H1 (cell line): Measurements from ENCODE around the gene PRSS50. TPM values are rescaled to one million over a fixed set of nuclear protein-coding genes. Genes with fewer than 3 reads are reported as not detected.

Experiments used
- CTCF ChIA-PET: fragments of 300-600 bp; sonication (Branson Sonifier 250); formaldehyde crosslinking; loops from one replicate; lab custom pipeline; 2021; ENCODE audit not compliant: partially characterized antibody; lab: Charles Lee
- POLR2A ChIA-PET: fragments of 300-600 bp; sonication (Branson Sonifier 250); formaldehyde crosslinking; loops from one replicate; lab custom pipeline; 2021; ENCODE audit warnings: inconsistent platforms; ENCODE audit not compliant: partially characterized antibody; lab: Charles Lee
- DNase-seq, 2 experiments: peaks; one replicate each; pipeline versions ENCODE4 v3.0.0 to v3.0.0-alpha.2; 2010 to 2022; ENCODE audit warnings: low spot score in 2 of 2, low read depth in 1 of 2, mixed read lengths in 1 of 2
- FAIRE-seq: peaks from 2 replicates; lab custom pipeline; 2011; peaks lifted over from hg19 to GRCh38; lab: Jason Lieb, UNC
- H2AFZ ChIP-seq: 2 replicates; pipeline ENCODE4 v1.8.1; 2012; ENCODE audit warnings: low read length, inconsistent platforms
- H2AK5ac ChIP-seq: 2 replicates; pipeline ENCODE4 v1.6.1; 2013; ENCODE audit warnings: low read depth, low read length
- H2BK120ac ChIP-seq: replicated peaks from 2 replicates; pipeline ENCODE3; 2013; ENCODE audit warnings: low read depth, low read length, inconsistent platforms
- H2BK12ac ChIP-seq: 2 replicates; pipeline ENCODE4 v1.6.1; 2013; ENCODE audit warnings: low read depth, low read length
- H2BK15ac ChIP-seq: 2 replicates; pipeline ENCODE4 v1.6.1; 2013; ENCODE audit warnings: low read length
- H2BK20ac ChIP-seq: 2 replicates; pipeline ENCODE4 v1.6.1; 2013; ENCODE audit warnings: low read length
- H2BK5ac ChIP-seq: 2 replicates; pipeline ENCODE4 v1.6.1; 2013; ENCODE audit warnings: low read depth, low read length
- H3K14ac ChIP-seq: 2 replicates; pipeline ENCODE4 v1.6.1; 2013; ENCODE audit warnings: inconsistent platforms; ENCODE audit not compliant: insufficient read length
- H3K18ac ChIP-seq: 2 replicates; pipeline ENCODE4 v1.6.1; 2013; ENCODE audit warnings: low read length; ENCODE audit errors: extremely low read depth
- H3K23ac ChIP-seq: 2 replicates; pipeline ENCODE4 v1.6.1; 2013; ENCODE audit warnings: inconsistent platforms; ENCODE audit not compliant: insufficient read length
- H3K23me2 ChIP-seq: 2 replicates; pipeline ENCODE4 v1.6.1; 2013; ENCODE audit warnings: low read depth, low read length
- H3K27ac ChIP-seq: 2 replicates; pipeline ENCODE4 v1.6.1; 2011; ENCODE audit warnings: low read depth, low read length, inconsistent platforms
- H3K27me3 ChIP-seq, 4 experiments: replicated peaks in 1 of 4; 1 replicate in 1 of 4; 2 replicates in 3 of 4; pipeline versions ENCODE4 v1.6.1 to v1.8.1; 2011 to 2013; ENCODE audit warnings: low read length in 3 of 4, mild to moderate bottlenecking in 3 of 4, inconsistent platforms in 2 of 4, mixed read lengths in 2 of 4, moderate library complexity in 1 of 4; ENCODE audit not compliant: control insufficient read depth in 3 of 4, insufficient read depth in 3 of 4; ENCODE audit errors: extremely low read depth in 1 of 4
- H3K36me3 ChIP-seq, 4 experiments: 2 replicates each; pipeline versions ENCODE4 v1.6.1 to v1.8.1; 2011 to 2013; ENCODE audit warnings: mild to moderate bottlenecking in 4 of 4, low read length in 3 of 4, moderate library complexity in 2 of 4, control low read depth in 1 of 4, inconsistent platforms in 1 of 4; ENCODE audit not compliant: insufficient read depth in 4 of 4, control insufficient read depth in 2 of 4
- H3K4ac ChIP-seq: replicated peaks from 2 replicates; pipeline ENCODE3; 2013; ENCODE audit warnings: low read length, low read depth, mixed read lengths, inconsistent platforms; ENCODE audit not compliant: insufficient read length
- H3K4me1 ChIP-seq, 4 experiments: replicated peaks in 1 of 4; 1 replicate in 1 of 4; 2 replicates in 3 of 4; pipeline versions ENCODE4 v1.6.1 to v1.8.1; 2011 to 2013; ENCODE audit warnings: low read length in 3 of 4, inconsistent platforms in 2 of 4, mixed read lengths in 1 of 4; ENCODE audit not compliant: insufficient read depth in 4 of 4, control insufficient read depth in 3 of 4
- H3K4me2 ChIP-seq, 2 experiments: 2 replicates each; pipeline versions ENCODE4 v1.6.1 to v1.8.1; 2011 to 2013; ENCODE audit warnings: low read depth in 2 of 2, low read length in 2 of 2, control low read depth in 1 of 2, inconsistent platforms in 1 of 2, mild to moderate bottlenecking in 1 of 2; ENCODE audit not compliant: insufficient read depth in 1 of 2
- H3K4me3 ChIP-seq, 4 experiments: fragments of 200-600, 300-600 bp in 1 of 4; sonication (generic), shearing (Covaris generic), sonication (Bioruptor Twin) in 1 of 4; 2 replicates each; pipeline versions ENCODE4 v1.5.1 to v1.8.1; 2011 to 2016; ENCODE audit warnings: low read length in 4 of 4, low read depth in 3 of 4, control low read depth in 2 of 4, inconsistent platforms in 2 of 4, mild to moderate bottlenecking in 2 of 4, mixed read lengths in 1 of 4, moderate library complexity in 1 of 4; ENCODE audit not compliant: insufficient read depth in 2 of 4; ENCODE audit errors: extremely low read depth in 1 of 4
- H3K56ac ChIP-seq: replicated peaks from 2 replicates; pipeline ENCODE3; 2013; ENCODE audit warnings: low read depth, mild to moderate bottlenecking, mixed read lengths, low read length, inconsistent platforms; ENCODE audit not compliant: insufficient read length
- H3K79me1 ChIP-seq: 2 replicates; pipeline ENCODE4 v1.6.1; 2013; ENCODE audit warnings: low read depth, low read length, control low read depth
- H3K79me2 ChIP-seq, 2 experiments: 2 replicates each; pipeline versions ENCODE4 v1.6.1 to v1.8.1; 2012 to 2013; ENCODE audit warnings: low read length in 2 of 2, mild to moderate bottlenecking in 2 of 2, inconsistent platforms in 1 of 2; ENCODE audit not compliant: insufficient read depth in 2 of 2, control insufficient read depth in 1 of 2
- H3K9ac ChIP-seq, 4 experiments: replicated peaks in 1 of 4; 1 replicate in 1 of 4; 2 replicates in 3 of 4; pipeline versions ENCODE4 v1.6.1 to v1.8.1; 2011 to 2013; ENCODE audit warnings: low read depth in 3 of 4, low read length in 3 of 4, control low read depth in 2 of 4, mild to moderate bottlenecking in 2 of 4, moderate library complexity in 2 of 4, inconsistent platforms in 1 of 4; ENCODE audit errors: extremely low read depth in 1 of 4
- H3K9me3 ChIP-seq, 2 experiments: 2 replicates each; pipeline versions ENCODE4 v1.6.1 to v1.8.1; 2012 to 2013; ENCODE audit warnings: mild to moderate bottlenecking in 2 of 2, moderate library complexity in 2 of 2, control low read depth in 1 of 2, inconsistent platforms in 1 of 2, low read depth in 1 of 2, low read length in 1 of 2, mixed read lengths in 1 of 2; ENCODE audit not compliant: insufficient read depth in 2 of 2
- H4K20me1 ChIP-seq, 2 experiments: replicated peaks in 1 of 2; 2 replicates each; pipeline versions ENCODE3 to v1.8.1; 2011 to 2013; ENCODE audit warnings: inconsistent platforms in 2 of 2, low read length in 2 of 2, mild to moderate bottlenecking in 1 of 2; ENCODE audit not compliant: insufficient read depth in 2 of 2, control insufficient read depth in 1 of 2
- H4K5ac ChIP-seq: 2 replicates; pipeline ENCODE4 v1.6.1; 2013; ENCODE audit warnings: low read length, low read depth, mixed read lengths, inconsistent platforms; ENCODE audit not compliant: insufficient read length
- H4K8ac ChIP-seq: 2 replicates; pipeline ENCODE4 v1.8.0; 2013; ENCODE audit warnings: mild to moderate bottlenecking, moderate library complexity, low read length, inconsistent platforms; ENCODE audit not compliant: insufficient read depth; ENCODE audit errors: extremely low read depth
- H4K91ac ChIP-seq: replicated peaks from 2 replicates; pipeline ENCODE3; 2013; ENCODE audit warnings: low read length, mixed read lengths, inconsistent platforms; ENCODE audit not compliant: insufficient read length
- BRCA1 ChIP-seq: IDR thresholded peaks from 2 replicates; pipeline ENCODE4 v1.6.1; 2012; ENCODE audit warnings: low read depth, low read length, improper control_type of control experiment
- HDAC2 ChIP-seq, 2 experiments: fragments of 300-600 bp in 1 of 2; sonication (generic) in 1 of 2; IDR thresholded peaks; 2 replicates each; pipeline ENCODE4 v1.6.1; 2011 to 2012; ENCODE audit warnings: low read depth in 2 of 2, low read length in 2 of 2, mild to moderate bottlenecking in 2 of 2, moderate library complexity in 2 of 2, borderline replicate concordance in 1 of 2, inconsistent platforms in 1 of 2
- KDM1A ChIP-seq: fragments of 200-600, 300-600 bp; sonication (generic); IDR thresholded peaks from 2 replicates; pipeline ENCODE4 v1.7.1; 2016; ENCODE audit warnings: mild to moderate bottlenecking, low read length, borderline replicate concordance
- NANOG ChIP-seq: IDR thresholded peaks from 2 replicates; pipeline ENCODE4 v1.6.1; 2011; ENCODE audit warnings: low read length, low read depth, mild to moderate bottlenecking, inconsistent platforms; ENCODE audit not compliant: insufficient read depth, poor library complexity, severe bottlenecking
- RBBP5 ChIP-seq: IDR thresholded peaks from 2 replicates; pipeline ENCODE4 v1.7.1; 2012; ENCODE audit warnings: low read depth, mild to moderate bottlenecking, inconsistent platforms, low read length, moderate library complexity, borderline replicate concordance
- SUZ12 ChIP-seq: fragments of 200-600 bp; sonication (generic); IDR thresholded peaks from 2 replicates; pipeline ENCODE4 v1.6.1; 2012; ENCODE audit warnings: mild to moderate bottlenecking, inconsistent platforms, low read length, moderate library complexity, mixed read lengths
- TCF12 ChIP-seq: IDR thresholded peaks from 2 replicates; pipeline ENCODE4 v1.6.1; 2011; ENCODE audit warnings: low read depth, mild to moderate bottlenecking, low read length
- TEAD4 ChIP-seq: IDR thresholded peaks from 2 replicates; pipeline ENCODE4 v1.6.1; 2012; ENCODE audit warnings: low read depth, low read length, inconsistent platforms, mixed read lengths
- WGBS, 2 experiments: shearing (Covaris generic) in 1 of 2; methylation state at CpG; one replicate each; pipeline versions ENCODE4 v1.1.6 to v1.1.7; 2013 to 2015; ENCODE audit warnings: low lambda C conversion rate in 2 of 2, mixed read lengths in 2 of 2, inconsistent platforms in 1 of 2, low coverage in 1 of 2, missing lambda C conversion rate in 1 of 2; ENCODE audit not compliant: insufficient replicate concordance in 2 of 2, insufficient coverage in 1 of 2, insufficient read length in 1 of 2; ENCODE audit errors: extremely low coverage in 1 of 2, missing lambda C conversion rate in 1 of 2; 5-methylcytosine and 5-hydroxymethylcytosine counted together
- polyA plus RNA-seq, 7 experiments: library from polyadenylated mRNA; depleted of rRNA in 3 of 7; stranded (reverse) in 5 of 7; unstranded in 2 of 7; fragments of >200 nt in 5 of 7; fragments of 200-250 nt in 2 of 7; gene quantifications; 1 replicate in 5 of 7; 2 replicates in 1 of 7; 4 replicates in 1 of 7; pipeline versions ENCODE4 v1.2.1 to v1.2.3, GENCODE V29; 2011 to 2013; ENCODE audit warnings: missing spikeins in 2 of 7, mixed read lengths in 2 of 7
- total RNA-seq: library from RNA; stranded (reverse); fragmentation: NEBNext Ultra II Directional; extraction: Animal tissue kit (Norgen Biotek cat#: 25700); gene quantifications from 2 replicates; pipeline ENCODE4 v1.2.1, GENCODE V29; 2021
- TF ChIP-seq, protein P1 (sequence below), 3 experiments: IDR thresholded peaks; 1 replicate in 2 of 3; 2 replicates in 1 of 3; pipeline versions ENCODE4 v1.5.1 to v1.6.1; 2011; ENCODE audit warnings: low read length in 3 of 3, mild to moderate bottlenecking in 3 of 3, inconsistent platforms in 2 of 3, low read depth in 1 of 3, moderate library complexity in 1 of 3; ENCODE audit not compliant: insufficient read depth in 1 of 3; ENCODE audit errors: control extremely low read depth in 1 of 3

Gene PRSS50
- total and polyA plus RNA-seq, 2 of the 8 experiments (the other 6 are each of a cell fraction or from before 2014, with no cell fraction given) = 0.47 to 0.71 TPM

DNA sequence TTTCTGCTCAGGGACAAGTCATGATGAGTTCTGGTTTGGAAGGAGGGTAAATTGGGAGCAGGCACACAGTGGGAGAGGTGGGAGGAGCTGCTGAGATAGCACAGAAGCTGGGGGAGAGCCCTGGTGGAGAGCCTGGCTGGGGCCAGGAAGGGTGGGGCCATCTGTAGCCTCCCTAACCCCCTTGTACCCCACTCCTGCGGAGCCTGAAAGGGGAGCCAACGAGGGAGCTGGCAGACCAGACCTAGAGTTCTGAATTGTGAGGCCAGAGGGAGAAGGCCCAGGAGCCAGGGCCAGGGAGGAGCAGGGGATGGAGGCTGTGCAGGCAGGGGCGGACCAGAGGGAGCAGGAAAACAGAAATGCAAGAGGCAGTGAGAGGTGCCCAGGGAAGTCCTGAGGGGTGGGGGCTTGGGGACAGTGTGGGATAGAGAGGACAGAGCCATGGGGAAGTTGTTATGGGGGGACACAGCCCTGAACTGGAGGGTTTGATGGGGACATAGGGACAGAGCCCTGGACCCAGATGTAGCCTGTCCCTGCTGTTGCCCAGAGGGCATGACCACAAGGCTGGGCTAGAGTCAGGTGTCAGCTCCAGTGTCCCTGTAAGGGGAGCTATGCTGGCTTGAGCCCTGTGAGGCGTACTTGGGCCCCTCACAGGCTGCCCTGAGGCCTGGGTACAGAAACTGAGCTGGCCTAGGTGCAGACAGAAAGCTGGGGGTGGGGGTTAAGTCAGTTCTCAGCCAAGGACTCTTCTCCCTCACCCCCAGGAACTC, 15.2 kb downstream of the PRSS50 start:
- Histone ChIP-seq H3K14ac (no peak overlapping the region), H4K8ac (no peak overlapping the region), H3K36me3 (no peaks in the 10 kb centered on the region), H2BK5ac (no peak overlapping the region), H3K56ac (no peak overlapping the region), H4K20me1 (peaks cover 2% of the 10 kb centered on the region in 2 experiments), H3K4me1 (peaks cover 0 to 9% (median 2%) of the 10 kb centered on the region in 4 experiments; a peak in 4 of 7 replicates), H3K79me1 (no peaks in the 10 kb centered on the region), H4K5ac (no peak overlapping the region), H3K4ac (no peak overlapping the region), H3K27ac (no peak overlapping the region), H2BK12ac (no peak overlapping the region), H3K9ac (no peak overlapping the region), H3K18ac (no peak overlapping the region), H3K4me3 (no peak overlapping the region), H3K4me2 (no peak overlapping the region; a peak in 1 of 4 replicates), H2AK5ac (no peak overlapping the region), H3K23ac (no peak overlapping the region), H2BK20ac (no peak overlapping the region), H3K27me3 (peaks cover 2 to 24% (median 20%) of the 10 kb centered on the region in 4 experiments; a peak in 6 of 7 replicates), H2AFZ (no peak overlapping the region), H3K79me2 (no peaks in the 10 kb centered on the region), H4K91ac (no peak overlapping the region), H3K9me3 (no peaks in the 10 kb centered on the region), H2BK120ac (no peak overlapping the region), H2BK15ac (no peak overlapping the region), H3K23me2 (no peaks in the 10 kb centered on the region; the same call in 1 of the 2 replicates)
- CTCF ChIA-PET = interaction anchor here (0.7 to 3.0 kb wide), 23 partner anchors 8 to 237 kb away, joined by 3 to 17 read pairs (median 4); partner anchors contain the start of genes LTF and PRSS50
- DNase-seq = no peak
- POLR2A ChIA-PET = interaction anchor here (0.9 to 1.5 kb wide), 3 partner anchors 9 to 210 kb away, joined by 3 to 4 read pairs (median 3); partner anchors contain the start of gene ALS2CL
- FAIRE-seq = no peak
- 93% methylated on average over 4 of the region's 4 CpGs; no CpG with 5 or more reads in 1 of the 2 experiments for WGBS, 2 experiments
- no peak for TF ChIP-seq NANOG
- TF ChIP-seq TEAD4 = no peak
- TF ChIP-seq, protein P1, sequence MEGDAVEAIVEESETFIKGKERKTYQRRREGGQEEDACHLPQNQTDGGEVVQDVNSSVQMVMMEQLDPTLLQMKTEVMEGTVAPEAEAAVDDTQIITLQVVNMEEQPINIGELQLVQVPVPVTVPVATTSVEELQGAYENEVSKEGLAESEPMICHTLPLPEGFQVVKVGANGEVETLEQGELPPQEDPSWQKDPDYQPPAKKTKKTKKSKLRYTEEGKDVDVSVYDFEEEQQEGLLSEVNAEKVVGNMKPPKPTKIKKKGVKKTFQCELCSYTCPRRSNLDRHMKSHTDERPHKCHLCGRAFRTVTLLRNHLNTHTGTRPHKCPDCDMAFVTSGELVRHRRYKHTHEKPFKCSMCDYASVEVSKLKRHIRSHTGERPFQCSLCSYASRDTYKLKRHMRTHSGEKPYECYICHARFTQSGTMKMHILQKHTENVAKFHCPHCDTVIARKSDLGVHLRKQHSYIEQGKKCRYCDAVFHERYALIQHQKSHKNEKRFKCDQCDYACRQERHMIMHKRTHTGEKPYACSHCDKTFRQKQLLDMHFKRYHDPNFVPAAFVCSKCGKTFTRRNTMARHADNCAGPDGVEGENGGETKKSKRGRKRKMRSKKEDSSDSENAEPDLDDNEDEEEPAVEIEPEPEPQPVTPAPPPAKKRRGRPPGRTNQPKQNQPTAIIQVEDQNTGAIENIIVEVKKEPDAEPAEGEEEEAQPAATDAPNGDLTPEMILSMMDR (IDR thresholded peaks at IDR 0.05; ENCODE audit: control extremely low read depth in 1 of 3, insufficient read depth in 1 of 3, low read depth in 1 of 3, low read length in 3 of 3) = no peak
- TF ChIP-seq HDAC2 (IDR thresholded peaks at IDR 0.05; ENCODE audit: borderline replicate concordance in 1 of 2, low read depth in 2 of 2, low read length in 2 of 2) = no peak
- no peak for TF ChIP-seq TCF12
- no peak for TF ChIP-seq RBBP5
- TF ChIP-seq KDM1A = no peak
- no peak for TF ChIP-seq BRCA1
- TF ChIP-seq SUZ12 = no peak
